Loucy (cell line): ENCODE measurements around the gene SLC17A5.

Source experiments
- H2AFZ ChIP-seq: fragments of 200-600 bp; sonication (generic); 2 replicates; pipeline ENCODE4 v1.6.0; 2016; ENCODE audit warnings: antibody characterized with exemption, mild to moderate bottlenecking, low read length, moderate library complexity
- H3F3A ChIP-seq: fragments of 200-600 bp; 2 replicates; pipeline ENCODE4 v1.6.0; 2016; ENCODE audit warnings: antibody characterized with exemption, low read depth, mild to moderate bottlenecking
- H3K27me3 ChIP-seq: fragments of 200-600 bp; sonication (generic); 2 replicates; pipeline ENCODE4 v1.6.1; 2014; ENCODE audit warnings: low read length, mild to moderate bottlenecking; ENCODE audit not compliant: insufficient read depth, poor library complexity, severe bottlenecking
- H3K36me3 ChIP-seq: fragments of 200-600 bp; sonication (generic); 2 replicates; pipeline ENCODE4 v1.6.1; 2016; ENCODE audit warnings: low read length; ENCODE audit not compliant: insufficient read depth
- H3K4me1 ChIP-seq: fragments of 200-600 bp; sonication (generic); 2 replicates; pipeline ENCODE4 v1.5.1; 2014; ENCODE audit warnings: low read length, mild to moderate bottlenecking; ENCODE audit not compliant: insufficient read depth, poor library complexity, severe bottlenecking
- H3K4me2 ChIP-seq: fragments of 200-600 bp; sonication (generic); 2 replicates; pipeline ENCODE4 v1.6.0; 2014; ENCODE audit warnings: antibody characterized with exemption, low read length, low read depth, mild to moderate bottlenecking; ENCODE audit not compliant: poor library complexity, severe bottlenecking
- H3K4me3 ChIP-seq: fragments of 200-600 bp; sonication (generic); 2 replicates; pipeline ENCODE4 v1.5.1; 2014; ENCODE audit warnings: low read length, mild to moderate bottlenecking, mixed read lengths; ENCODE audit not compliant: poor library complexity, severe bottlenecking
- H3K79me2 ChIP-seq: fragments of 200-600 bp; sonication (generic); 2 replicates; pipeline ENCODE4 v1.6.1; 2014; ENCODE audit warnings: low read length; ENCODE audit not compliant: insufficient read depth
- H3K9ac ChIP-seq: fragments of 200-600 bp; sonication (generic); 2 replicates; pipeline ENCODE4 v1.6.0; 2014; ENCODE audit warnings: mild to moderate bottlenecking, low read depth, low read length, moderate library complexity; ENCODE audit not compliant: poor library complexity, severe bottlenecking
- H3K9me2 ChIP-seq: fragments of 200-600 bp; sonication (generic); replicated peaks from 2 replicates; pipeline ENCODE4 v1.6.1; 2016; ENCODE audit warnings: low read depth, low read length, mixed read lengths
- H3K9me3 ChIP-seq: fragments of 200-600 bp; sonication (generic); 2 replicates; pipeline ENCODE4 v1.6.1; 2014; ENCODE audit warnings: mild to moderate bottlenecking, antibody characterized with exemption, low read length, low read depth; ENCODE audit not compliant: insufficient read depth
- H4K20me1 ChIP-seq: fragments of 200-600 bp; sonication (generic); 2 replicates; pipeline ENCODE4 v1.6.0; 2014; ENCODE audit warnings: antibody characterized with exemption, low read length, mild to moderate bottlenecking; ENCODE audit not compliant: insufficient read depth, poor library complexity, severe bottlenecking
- EZH2phosphoT487 ChIP-seq: fragments of 200-600 bp; IDR thresholded peaks from 2 replicates; pipeline ENCODE4 v1.6.1; 2018; ENCODE audit warnings: antibody characterized with exemption, mild to moderate bottlenecking, moderate library complexity, borderline replicate concordance
- TF ChIP-seq, protein P1 (sequence below): fragments of 200-600 bp; sonication (generic); conservative IDR thresholded peaks from 2 replicates; pipeline ENCODE4 v1.5.1; 2014; ENCODE audit warnings: mild to moderate bottlenecking, antibody characterized with exemption, low read length

The SLC17A5 gene

GRCh38 chr6:73679009-73679408 lies 25.2 kb upstream of the SLC17A5 start:
- Histone ChIP-seq H3K4me2 (no peak overlapping the region), H3K4me3 (no peak overlapping the region), H3K36me3 (no peaks in the 10 kb centered on the region), H2AFZ (no peak overlapping the region), H3K4me1 (peaks cover 8% of the 10 kb centered on the region), H3K9me3 (0 out of 2 replicates have a peak, but pooled peaks cover 2% of the 10 kb centered on the region), H3K27me3 (no peaks in the 10 kb centered on the region), H3K79me2 (no peaks in the 10 kb centered on the region), H3K9ac (no peak overlapping the region), H4K20me1 (no peaks in the 10 kb centered on the region), H3F3A (no peaks in the 10 kb centered on the region), H3K9me2 (no peaks in the 10 kb centered on the region)
- TF ChIP-seq EZH2phosphoT487: no peak
- TF ChIP-seq, protein P1, sequence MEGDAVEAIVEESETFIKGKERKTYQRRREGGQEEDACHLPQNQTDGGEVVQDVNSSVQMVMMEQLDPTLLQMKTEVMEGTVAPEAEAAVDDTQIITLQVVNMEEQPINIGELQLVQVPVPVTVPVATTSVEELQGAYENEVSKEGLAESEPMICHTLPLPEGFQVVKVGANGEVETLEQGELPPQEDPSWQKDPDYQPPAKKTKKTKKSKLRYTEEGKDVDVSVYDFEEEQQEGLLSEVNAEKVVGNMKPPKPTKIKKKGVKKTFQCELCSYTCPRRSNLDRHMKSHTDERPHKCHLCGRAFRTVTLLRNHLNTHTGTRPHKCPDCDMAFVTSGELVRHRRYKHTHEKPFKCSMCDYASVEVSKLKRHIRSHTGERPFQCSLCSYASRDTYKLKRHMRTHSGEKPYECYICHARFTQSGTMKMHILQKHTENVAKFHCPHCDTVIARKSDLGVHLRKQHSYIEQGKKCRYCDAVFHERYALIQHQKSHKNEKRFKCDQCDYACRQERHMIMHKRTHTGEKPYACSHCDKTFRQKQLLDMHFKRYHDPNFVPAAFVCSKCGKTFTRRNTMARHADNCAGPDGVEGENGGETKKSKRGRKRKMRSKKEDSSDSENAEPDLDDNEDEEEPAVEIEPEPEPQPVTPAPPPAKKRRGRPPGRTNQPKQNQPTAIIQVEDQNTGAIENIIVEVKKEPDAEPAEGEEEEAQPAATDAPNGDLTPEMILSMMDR: no peak

DNA sequence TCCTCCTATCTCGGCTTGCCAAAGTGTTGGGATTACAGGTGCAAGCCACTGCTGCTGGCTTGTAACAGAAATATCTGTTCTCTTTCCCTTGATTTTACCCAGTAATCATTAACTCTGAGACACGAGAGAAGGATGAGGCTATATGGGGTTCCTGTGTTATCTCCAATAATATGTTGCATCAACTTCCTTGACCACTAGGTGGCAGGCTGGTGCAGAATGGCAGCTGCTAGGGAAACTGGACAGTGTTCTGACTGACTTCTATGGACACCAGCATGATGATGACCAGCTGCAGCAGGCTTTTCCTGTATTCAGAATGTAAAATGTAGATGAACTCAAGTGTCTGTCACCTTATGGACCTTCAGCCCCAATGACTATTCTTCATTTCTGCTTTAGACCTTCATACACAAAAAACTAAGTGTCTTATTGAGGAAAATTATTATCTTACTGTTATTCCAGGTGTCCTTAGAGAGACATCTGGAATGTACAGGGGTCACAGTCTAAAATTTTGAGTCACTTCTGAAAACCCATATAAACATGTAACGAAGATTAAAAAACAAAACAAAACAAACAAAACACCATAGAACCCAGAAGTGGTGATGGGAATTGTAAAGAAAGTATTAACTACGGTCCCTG lies 21.8 kb upstream of the SLC17A5 start:
- Histone ChIP-seq H3K79me2 (no peaks in the 10 kb centered on the region), H3K4me1 (peaks cover 4% of the 10 kb centered on the region), H3K9me2 (no peaks in the 10 kb centered on the region), H3K36me3 (no peaks in the 10 kb centered on the region), H3K27me3 (no peaks in the 10 kb centered on the region), H2AFZ (no peak overlapping the region), H3K9me3 (no peaks in the 10 kb centered on the region), H3F3A (no peaks in the 10 kb centered on the region), H3K4me3 (no peak overlapping the region), H3K9ac (no peak overlapping the region), H3K4me2 (no peak overlapping the region), H4K20me1 (no peaks in the 10 kb centered on the region)
- TF ChIP-seq EZH2phosphoT487: no peak
- TF ChIP-seq, protein P1: peak; percentile 96

- H3K9me3 ChIP-seq: no peaks in the 10 kb centered on the region
- no peaks in the 10 kb centered on the region for H3K36me3 ChIP-seq
- H3K4me2 ChIP-seq: no peak overlapping the region
- H3K79me2 ChIP-seq: no peaks in the 10 kb centered on the region
- no peaks in the 10 kb centered on the region for H4K20me1 ChIP-seq
- no peaks in the 10 kb centered on the region for H3K27me3 ChIP-seq
- no peaks in the 10 kb centered on the region for H3K9me2 ChIP-seq
- no peaks in the 10 kb centered on the region for H3K4me1 ChIP-seq
- H3K4me3 ChIP-seq: no peak overlapping the region
- no peak overlapping the region for H2AFZ ChIP-seq
- H3F3A ChIP-seq: no peaks in the 10 kb centered on the region
- TF ChIP-seq EZH2phosphoT487: no peak
- TF ChIP-seq, protein P1: no peak
- H3K9ac ChIP-seq: no peak overlapping the region
Observed at GRCh38 chr6:73671911-73672685, 18.3 kb upstream of the SLC17A5 start.
